ENCODE data around the gene DEDD2.
A peak's percentile ranks its signal among the peaks of the same experiment; 100 is the strongest.

The DEDD2 gene

DNA sequence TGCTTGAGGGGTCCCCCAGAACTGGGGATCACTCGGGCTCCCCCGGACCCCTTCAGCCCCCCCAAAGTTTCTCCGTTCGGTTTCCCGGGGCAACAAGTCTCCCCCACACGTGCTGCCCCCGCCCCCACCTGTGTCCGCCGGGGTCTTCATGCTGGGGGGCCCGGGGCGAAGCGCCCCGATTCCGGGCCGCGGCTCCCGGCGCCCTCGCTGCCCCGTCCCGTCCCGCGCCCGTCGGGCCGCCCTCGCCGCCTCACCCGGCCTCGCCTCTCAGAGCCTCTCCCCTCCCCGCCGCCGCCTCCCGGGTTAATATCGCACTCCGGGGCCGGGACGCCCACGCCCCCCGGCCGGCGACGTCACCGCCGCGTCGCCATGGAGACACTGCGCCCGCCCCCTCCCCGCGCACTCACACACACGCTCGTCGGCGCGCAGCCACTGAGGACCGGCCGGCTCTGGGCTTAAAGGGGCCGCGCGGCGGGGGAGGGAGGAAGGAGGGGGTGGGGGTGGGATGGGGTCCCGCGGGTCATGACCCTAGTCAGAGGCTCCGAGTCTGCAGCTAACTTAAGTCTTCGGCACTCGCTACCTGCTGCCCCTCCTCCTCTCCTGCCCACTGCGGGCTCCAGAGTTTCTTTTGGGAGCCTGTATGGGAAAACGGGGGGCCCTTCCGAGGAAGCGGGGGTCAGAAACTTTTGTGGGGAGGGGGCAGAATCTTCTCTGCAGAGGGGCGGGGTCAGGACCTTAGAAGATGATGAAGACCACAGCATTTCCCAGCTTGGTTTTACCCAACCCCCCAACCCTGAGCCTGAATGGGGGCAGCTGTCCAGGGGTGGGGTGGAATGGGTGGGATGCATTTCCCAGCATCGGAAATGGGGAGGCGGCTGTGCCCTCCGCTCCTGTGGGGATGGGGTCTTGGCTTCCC lies 37.6 kb upstream of the DEDD2 start, which contains the start of gene ERF:
Gene ERF (minus strand): TSS at position 279 of the 916 bp plus-strand sequence. CDS start 129 bp downstream, at position 150.
- peak within 1 kb of the TSS; percentile 85 for H3K27ac ChIP-seq

DNA sequence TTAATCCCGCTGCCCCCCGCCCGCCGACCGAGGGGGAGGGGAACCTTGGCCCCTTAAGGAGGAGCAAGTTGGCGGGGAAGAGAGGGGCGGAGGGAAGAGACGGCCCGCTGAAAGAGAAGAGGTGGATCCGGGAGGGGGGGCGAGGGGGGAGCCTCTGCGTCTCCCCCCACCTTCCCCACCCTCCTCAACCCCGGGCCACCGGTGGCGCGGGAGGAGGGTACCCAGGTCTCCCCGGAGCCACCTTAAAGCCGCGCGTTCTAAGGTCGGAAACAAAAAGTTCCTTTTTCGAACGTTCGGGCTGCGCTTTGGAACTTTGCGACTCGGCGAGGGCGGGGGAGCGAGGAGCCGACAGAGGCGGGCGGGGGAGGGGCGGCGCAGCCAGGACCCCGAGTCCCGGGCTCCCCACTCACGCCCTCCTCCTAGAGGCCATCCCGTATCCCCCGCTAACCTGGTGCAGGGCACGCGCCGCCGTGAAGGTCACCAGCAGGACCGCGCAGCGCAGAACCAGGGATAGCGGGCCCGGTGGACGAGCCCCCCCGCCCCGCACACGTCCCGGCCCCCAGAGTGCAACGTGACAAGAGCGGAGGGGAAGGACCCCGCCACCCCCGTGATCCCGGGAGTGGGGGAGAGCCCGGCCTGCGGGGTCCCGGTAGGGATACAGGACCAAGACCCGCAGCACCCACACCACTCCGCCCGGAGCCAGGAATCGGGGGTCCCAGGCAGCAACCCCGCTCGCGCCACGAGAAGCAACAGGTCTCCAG lies 36.8 kb upstream of the DEDD2 start:
- no peaks in the 10 kb centered on the region for H3K9me3 ChIP-seq (ENCODE audit: severe bottlenecking)
- H3K4me3 ChIP-seq (ENCODE audit: low read depth, low read length) = peak overlapping the region; percentile 96
- TF ChIP-seq, protein P1, sequence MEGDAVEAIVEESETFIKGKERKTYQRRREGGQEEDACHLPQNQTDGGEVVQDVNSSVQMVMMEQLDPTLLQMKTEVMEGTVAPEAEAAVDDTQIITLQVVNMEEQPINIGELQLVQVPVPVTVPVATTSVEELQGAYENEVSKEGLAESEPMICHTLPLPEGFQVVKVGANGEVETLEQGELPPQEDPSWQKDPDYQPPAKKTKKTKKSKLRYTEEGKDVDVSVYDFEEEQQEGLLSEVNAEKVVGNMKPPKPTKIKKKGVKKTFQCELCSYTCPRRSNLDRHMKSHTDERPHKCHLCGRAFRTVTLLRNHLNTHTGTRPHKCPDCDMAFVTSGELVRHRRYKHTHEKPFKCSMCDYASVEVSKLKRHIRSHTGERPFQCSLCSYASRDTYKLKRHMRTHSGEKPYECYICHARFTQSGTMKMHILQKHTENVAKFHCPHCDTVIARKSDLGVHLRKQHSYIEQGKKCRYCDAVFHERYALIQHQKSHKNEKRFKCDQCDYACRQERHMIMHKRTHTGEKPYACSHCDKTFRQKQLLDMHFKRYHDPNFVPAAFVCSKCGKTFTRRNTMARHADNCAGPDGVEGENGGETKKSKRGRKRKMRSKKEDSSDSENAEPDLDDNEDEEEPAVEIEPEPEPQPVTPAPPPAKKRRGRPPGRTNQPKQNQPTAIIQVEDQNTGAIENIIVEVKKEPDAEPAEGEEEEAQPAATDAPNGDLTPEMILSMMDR (IDR thresholded peaks at IDR 0.05; ENCODE audit: low read depth, low read length) = no peak
- peak; percentile 73 for DNase-seq
- peak overlapping the region; percentile 85 for H3K27ac ChIP-seq
- peaks cover 13% of the 10 kb centered on the region; the same call in 1 of the 2 replicates for H3K36me3 ChIP-seq
- H3K27me3 ChIP-seq (ENCODE audit: insufficient read depth, low read depth, severe bottlenecking) = no peaks in the 10 kb centered on the region

More for the DNA sequence above, 37.6 kb upstream of the DEDD2 start, which contains the start of gene ERF:
- DNase-seq = peak; percentile 92
- Histone ChIP-seq H3K27me3 (ENCODE audit: insufficient read depth, low read depth, severe bottlenecking) (no peaks in the 10 kb centered on the region), H3K9me3 (ENCODE audit: severe bottlenecking) (no peaks in the 10 kb centered on the region), H3K4me3 (ENCODE audit: low read depth, low read length) (peak within 1 kb of the TSS; percentile 96), H3K36me3 (peaks cover 6% of the 10 kb centered on the region; the same call in 1 of the 2 replicates)
- TF ChIP-seq, protein P1 (IDR thresholded peaks at IDR 0.05; ENCODE audit: low read depth, low read length) = no peak

DNA sequence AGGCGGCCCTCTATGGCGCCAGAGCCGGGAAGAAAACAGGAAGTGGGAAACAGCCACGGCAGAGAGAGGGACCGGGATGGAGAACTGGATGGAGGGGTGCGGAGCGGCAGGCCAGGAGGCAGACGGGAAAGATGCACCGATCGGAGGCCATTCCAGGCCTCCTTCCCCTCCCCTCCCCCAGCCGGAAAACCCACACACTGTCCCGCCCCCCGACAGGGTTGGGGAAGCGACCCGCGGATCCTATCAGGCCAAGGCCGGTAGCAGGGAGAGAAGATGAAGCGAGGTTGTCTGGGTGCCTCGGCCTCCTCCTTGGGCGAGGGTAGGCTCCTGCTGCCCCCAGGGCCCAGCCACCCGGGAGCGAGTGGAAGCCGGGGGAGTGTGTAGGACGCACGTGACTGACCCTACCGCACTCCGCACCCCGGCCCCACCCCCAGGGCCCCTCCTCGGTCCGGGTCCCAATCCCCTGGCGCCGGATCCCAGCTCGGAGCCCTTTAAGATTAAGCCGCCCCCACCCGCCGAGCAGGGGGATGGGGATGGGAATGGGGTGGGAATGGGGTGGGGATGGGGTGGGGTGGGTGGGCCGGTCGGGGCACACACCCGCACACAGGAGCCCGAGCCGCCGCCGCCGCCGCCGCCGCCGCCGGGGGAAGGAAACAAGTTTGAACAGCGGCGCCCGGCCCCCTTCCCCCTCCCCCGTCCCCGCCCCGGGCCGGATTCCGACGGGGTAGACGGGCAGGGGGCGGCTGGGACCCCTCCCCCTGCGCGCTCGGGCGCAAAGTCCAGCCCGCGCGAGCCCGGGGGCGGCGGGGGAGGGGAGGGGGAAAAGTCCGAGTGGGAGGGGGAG lies 36.0 kb upstream of the DEDD2 start:
- TF ChIP-seq, protein P1 (IDR thresholded peaks at IDR 0.05; ENCODE audit: low read depth, low read length) = no peak
- Histone ChIP-seq H3K36me3 (peaks cover 19% of the 10 kb centered on the region), H3K27ac (peak overlapping the region; percentile 85), H3K9me3 (ENCODE audit: severe bottlenecking) (no peaks in the 10 kb centered on the region), H3K27me3 (ENCODE audit: insufficient read depth, low read depth, severe bottlenecking) (no peaks in the 10 kb centered on the region), H3K4me3 (ENCODE audit: low read depth, low read length) (peak overlapping the region; percentile 96)
- peak; percentile 79 for DNase-seq

DNA sequence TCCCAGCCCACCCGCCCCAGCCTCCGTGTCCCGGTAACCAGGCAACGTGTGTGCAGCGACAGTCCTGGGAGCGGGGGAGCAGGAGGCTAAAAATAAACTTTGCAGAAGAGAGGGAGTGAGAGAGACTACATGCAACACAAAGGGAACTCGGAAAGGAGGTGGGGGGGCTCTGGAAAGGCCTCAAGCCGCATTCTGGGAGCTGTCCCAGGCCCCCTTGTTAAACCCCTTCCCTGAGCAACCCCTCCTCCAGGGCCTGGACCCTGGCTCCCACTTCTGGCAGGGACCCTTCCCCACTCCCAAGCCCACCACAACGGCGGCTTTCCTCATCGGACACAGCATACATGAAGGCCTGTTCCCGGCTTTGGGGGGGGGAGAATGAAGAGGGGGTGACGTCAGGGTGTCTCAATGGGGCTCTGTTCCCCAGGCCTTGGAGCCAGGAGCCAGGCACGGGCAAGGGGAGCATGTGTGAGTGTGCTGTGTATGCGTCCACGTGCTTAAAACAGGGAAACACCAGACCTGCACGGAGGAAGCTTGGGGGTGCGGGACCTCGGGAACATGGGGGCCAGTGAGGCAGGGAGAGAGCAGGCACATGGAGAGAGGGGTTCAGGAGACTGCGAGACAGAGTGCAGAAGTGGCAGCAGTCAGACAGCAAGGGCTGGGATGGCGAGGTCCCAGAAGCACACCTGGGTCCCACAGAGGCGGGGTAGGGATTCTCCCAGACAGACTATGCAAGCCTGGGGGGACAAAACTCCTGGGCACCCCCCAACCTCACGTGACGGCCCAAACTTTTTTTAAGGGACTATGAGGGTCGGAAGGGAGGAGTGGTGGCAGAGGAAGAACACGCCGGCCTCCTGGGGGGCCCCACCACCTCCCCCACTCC lies 35.1 kb upstream of the DEDD2 start:
- Histone ChIP-seq H3K27me3 (ENCODE audit: insufficient read depth, low read depth, severe bottlenecking) (no peaks in the 10 kb centered on the region), H3K4me3 (ENCODE audit: low read depth, low read length) (peak overlapping the region; percentile 68), H3K36me3 (peaks cover 20% of the 10 kb centered on the region), H3K27ac (peak overlapping the region; percentile 42), H3K9me3 (ENCODE audit: severe bottlenecking) (no peaks in the 10 kb centered on the region)
- no peak for DNase-seq
- TF ChIP-seq, protein P1 (IDR thresholded peaks at IDR 0.05; ENCODE audit: low read depth, low read length) = no peak
